GM18498 (cell line): ENCODE data around the gene GPRIN3.
A peak's percentile ranks its signal among the peaks of the same experiment; 100 is the strongest.

ENCODE experiments used
- ATAC-seq: cut with Tn5 transposase; IDR thresholded peaks from one replicate; pipeline ENCODE4 v1.9.1; 2021; ENCODE audit warnings: mild to moderate bottlenecking, moderate library complexity; ENCODE audit not compliant: unreplicated experiment

GPRIN3 gene

DNA sequence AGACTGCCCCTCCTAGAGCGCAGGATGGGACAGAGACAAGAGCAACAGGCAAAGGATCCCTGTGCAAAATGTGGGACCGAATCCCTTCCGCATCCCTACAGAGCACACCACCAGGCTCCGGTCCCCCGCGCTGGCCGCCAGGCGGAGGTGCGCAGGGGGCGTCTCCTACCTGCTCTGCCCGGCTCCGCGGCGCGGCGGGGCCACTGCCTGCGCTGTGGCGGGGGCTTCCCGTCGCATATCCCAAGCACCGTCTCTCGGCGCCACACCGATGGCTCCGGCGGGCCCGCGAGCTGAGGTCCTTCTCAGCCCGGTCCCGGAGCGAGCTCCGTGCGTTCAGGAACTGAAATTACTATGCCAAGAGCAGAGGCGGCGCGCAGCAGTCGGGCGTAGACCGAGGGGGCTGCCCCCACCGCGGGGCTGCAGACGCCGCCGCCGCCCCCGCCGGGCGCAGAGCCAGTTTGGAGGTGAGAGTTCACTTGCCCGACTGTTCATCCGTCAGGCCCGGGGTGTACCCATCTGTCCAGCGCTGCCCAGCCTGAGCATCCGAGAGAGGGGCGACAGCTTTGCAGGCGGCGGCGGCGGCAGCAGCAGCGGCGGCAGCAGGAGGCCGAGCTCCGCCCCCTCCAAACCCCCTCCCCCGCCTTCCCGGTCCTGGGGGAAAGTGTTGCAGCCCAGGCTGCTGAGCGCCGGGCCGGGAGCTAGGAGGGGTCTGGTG, at the start of gene GPRIN3:
Gene GPRIN3 (minus strand): TSS at position 355 of the 715 bp plus-strand sequence. CDS start 57,690 bp downstream, outside the sequence.
- peak; percentile 88 for ATAC-seq

- no peak for ATAC-seq
Measured at GRCh38 chr4:89357340-89357739, 49.7 kb upstream of the GPRIN3 start.

DNA sequence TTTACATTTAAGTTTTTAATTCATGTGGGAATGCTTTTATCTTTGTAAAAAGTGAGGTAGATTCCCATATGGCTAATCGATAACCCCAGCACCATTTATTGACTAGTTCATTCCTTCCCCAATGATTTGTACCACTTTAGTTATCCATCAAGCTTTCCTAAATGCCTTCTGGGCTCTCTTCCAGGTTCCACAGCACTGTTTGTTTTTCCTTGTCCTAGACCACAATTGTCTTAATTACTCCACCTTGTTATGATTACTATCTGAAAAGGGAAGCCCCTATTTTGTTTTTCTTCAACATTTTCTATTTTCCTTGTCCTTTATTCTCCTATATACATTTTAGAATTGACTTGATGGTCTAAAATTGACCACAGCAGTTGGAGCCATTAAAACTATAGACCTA, 48.5 kb upstream of the GPRIN3 start:
- no peak for ATAC-seq

- ATAC-seq, result no peak
Measured at GRCh38 chr4:89353514-89353913, 45.9 kb upstream of the GPRIN3 start.

DNA sequence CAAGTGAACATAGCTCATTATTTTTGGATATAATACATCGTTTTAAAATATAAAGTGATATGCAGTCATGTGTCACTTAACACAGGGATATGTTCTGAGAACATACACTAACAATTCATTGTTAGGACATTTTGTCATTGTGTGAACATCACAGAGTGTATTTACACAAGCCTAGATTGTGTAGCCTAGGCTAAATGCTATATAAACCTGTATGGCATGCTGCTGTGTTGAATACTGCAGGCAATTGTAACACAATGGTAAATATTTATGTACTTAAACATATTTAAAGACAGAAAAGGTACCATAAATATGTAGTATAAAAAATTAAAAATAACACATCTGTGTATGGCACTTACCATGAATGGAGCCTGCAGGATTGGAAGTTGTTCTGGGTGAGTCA, 44.9 kb upstream of the GPRIN3 start:
- no peak for ATAC-seq

GRCh38 chr4:89351201-89351600, 43.6 kb upstream of the GPRIN3 start:
- ATAC-seq, result no peak

GRCh38 chr4:89347363-89348025, 39.9 kb upstream of the GPRIN3 start:
- no peak for ATAC-seq

DNA sequence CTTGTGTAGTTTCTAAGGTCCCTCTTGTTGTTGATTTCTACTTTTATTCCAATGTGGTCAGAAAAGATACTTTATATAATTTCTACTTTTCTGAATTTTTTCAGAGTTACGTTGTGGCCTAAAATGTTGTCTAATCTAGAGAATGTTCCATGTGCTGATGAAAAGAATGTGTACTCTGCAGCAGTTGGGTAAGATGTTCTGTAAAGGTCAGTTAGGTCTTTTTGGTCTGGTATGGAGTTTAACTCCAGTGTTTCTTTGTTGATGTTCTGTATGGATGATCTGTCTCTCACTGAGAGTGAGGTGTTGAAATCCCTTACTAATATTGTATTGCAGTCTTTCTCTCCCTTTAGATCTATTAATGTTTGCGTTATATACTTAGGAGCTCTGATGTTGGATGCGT, 37.0 kb upstream of the GPRIN3 start:
- ATAC-seq, result no peak

GRCh38 chr4:89338206-89338605, 30.6 kb upstream of the GPRIN3 start:
- no peak for ATAC-seq

DNA sequence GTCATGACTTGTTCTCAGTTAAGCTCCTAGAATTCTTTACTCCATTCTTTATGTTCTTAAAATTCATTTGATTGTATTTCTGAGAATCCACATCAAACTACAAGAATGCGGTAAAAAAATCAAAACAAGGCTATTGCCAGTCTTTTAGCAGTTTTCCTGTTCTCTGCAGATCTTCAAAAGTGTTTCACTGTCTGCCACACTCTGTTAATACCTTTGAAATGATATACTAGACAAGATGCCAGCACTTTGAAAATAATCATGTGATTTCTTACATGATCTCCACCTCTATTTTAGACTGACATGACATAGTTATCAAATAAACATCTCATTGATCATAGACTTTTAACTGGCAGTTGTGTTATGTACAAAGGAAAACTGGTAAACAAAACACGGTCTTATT, 30.1 kb upstream of the GPRIN3 start:
- ATAC-seq, result no peak

- ATAC-seq, result no peak
Measured at GRCh38 chr4:89336818-89337420, 29.3 kb upstream of the GPRIN3 start.

DNA sequence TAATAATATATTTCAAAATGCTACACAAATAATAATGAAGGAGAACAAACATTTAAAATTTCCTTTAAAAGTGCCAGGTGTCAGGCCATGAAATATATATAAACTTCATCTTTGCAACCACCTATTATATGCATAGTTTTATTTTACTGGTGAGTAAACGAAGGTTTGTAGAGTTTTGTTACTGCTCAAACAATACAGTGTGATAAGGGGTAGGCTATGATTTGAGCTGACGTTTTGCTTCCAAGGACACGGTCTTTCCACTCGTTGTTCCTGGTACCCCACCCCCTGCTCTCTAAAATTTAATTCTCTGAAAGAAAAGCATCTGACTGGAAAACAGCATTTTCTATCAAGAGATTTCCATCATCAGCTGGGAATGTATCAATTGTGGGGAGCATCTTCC, 27.2 kb upstream of the GPRIN3 start:
- no peak for ATAC-seq

GRCh38 chr4:89334311-89334710, 26.7 kb upstream of the GPRIN3 start:
- ATAC-seq, result no peak

DNA sequence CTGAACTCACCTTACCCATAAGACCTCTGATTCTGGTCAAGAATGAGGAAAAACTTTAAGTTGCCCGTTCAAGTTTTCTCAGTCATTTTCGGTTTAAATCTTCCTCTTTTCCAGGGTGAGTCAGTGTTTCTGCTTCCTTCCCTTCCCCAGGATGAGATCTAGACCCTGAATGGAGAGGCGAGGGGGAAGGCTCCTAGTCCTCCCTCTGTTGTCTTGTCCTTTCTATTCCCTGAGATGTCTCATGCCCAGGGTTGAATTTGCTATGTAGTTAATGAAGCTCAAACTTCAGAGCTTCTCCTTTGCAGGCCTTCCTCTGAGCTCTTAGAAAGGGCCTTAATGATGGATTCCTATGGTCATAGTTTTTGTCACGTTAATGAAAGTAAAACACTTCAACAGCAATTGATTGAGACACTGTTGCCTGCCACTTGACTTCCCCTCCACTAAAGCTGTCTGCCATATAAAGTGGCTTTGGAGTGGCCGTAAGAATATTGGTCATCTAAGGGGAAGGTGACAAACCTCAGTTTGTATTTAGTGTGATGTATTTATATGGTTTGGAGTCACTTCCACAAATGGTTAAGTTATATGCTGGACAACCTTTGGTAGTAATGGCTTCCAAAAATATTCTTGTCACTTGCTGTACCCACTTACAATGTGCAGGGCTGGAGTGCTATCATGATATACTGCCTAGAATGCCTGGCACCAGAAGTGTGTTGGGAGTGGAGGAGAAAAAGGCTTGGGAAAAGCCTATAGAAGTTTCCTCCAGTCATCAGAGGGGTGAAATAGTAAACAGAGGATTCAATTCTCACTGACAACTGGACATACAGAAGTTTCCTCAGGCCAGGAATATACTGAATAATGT, 24.3 kb upstream of the GPRIN3 start:
- no peak for ATAC-seq

DNA sequence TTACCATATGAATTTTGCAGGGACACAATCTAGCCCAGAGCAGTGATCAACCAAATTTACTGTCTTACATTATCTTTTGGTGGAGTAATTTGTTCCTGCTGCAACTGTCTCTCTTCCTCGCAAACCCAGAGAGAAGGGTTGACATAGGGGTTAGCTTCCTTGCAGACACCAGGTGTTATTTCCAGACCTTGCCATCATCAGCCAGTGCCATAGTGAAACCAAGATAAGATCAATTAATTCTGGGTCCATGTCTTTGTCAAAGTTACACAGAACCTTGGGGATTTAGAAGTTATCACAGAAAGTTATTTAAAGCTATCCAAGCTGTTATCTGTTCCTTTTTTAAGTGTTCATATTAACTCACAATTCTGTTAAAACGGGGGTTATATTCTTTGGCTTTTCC, 23.6 kb upstream of the GPRIN3 start:
- no peak for ATAC-seq

DNA sequence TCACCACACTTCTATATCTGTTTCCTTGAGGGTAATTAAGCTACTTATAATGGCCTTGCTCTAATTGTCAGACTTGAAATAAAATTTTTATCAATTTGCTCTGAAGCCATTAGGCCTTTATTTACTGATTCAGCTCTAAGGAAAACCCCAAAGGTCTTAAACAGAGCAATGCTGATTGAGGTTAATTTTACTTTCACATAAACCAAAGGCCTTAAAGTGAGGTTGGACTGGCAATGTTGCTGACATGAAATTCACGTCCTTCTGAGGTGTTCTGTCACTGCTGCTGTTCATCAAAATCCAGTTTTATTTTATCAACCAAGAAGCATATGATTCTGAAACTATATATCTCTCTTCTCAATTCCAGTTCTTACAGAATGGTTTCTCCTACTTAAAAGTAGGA, 21.7 kb upstream of the GPRIN3 start:
- ATAC-seq, result no peak

GRCh38 chr4:89324671-89325070, 17.1 kb upstream of the GPRIN3 start:
- peak; percentile 94 for ATAC-seq

GRCh38 chr4:89322671-89323070, 15.1 kb upstream of the GPRIN3 start:
- no peak for ATAC-seq

GRCh38 chr4:89319756-89320155, 12.2 kb upstream of the GPRIN3 start:
- no peak for ATAC-seq

DNA sequence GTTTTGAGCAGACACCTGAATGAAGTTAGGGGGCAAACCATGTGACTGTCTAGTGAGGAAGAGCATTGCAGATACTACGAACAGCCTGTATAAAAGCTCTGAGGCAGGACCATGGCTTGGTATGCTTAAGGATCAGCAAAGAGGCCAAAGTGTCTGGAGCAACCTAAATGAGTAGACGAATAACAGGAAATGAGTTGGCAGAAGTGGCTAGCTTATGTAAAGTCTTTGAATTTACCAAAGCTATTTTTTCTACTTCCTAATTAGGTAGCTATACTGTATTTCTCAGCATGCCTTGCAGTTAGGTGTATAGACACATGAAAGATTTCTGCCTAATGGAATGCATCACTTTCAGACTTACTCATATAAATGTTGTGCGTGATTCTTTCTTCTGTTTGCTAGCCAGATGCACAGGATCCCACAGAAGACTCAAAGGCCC, 9.3 kb upstream of the GPRIN3 start:
- no peak for ATAC-seq

DNA sequence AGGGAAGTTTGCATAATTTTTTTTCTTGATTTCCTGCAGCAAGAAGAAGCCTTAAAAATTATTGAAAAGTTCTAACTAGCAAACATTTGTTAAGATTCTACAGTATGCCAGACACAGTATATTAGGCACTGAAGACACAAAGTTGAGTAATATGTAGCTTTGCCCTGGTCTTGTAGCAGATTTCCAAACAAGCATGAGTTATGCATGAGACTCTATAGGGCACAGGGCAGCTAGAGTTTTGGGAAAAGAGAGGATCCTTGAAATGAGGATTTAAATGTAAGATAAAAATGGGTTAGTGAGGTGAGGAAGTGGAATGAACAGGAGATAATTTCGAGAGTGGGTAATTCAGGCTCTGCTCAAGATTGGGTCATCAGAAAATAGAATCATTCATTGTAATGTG, 8.6 kb upstream of the GPRIN3 start:
- no peak for ATAC-seq
